Mucosa of rectum (tissue), 2 donors: ENCODE measurements around the gene NKIRAS1.
"Not testable (repeated sequence)": the region's sequence is repeated elsewhere in the genome, so short reads cannot be mapped to it uniquely, and the experiment has no call there.

Source experiments
- H3K27ac ChIP-seq, 2 donors: one replicate each; pipeline ENCODE4 v1.7.0; 2013; ENCODE audit warnings: inconsistent platforms in 2 of 2, low read depth in 2 of 2, low read length in 2 of 2
- H3K27me3 ChIP-seq, 2 donors: one replicate each; pipeline ENCODE4 v1.7.0; 2013; ENCODE audit warnings: low read length in 2 of 2; ENCODE audit not compliant: control insufficient read depth in 2 of 2, insufficient read depth in 2 of 2
- H3K36me3 ChIP-seq, 2 donors: one replicate each; pipeline ENCODE4 v1.7.0; 2013; ENCODE audit warnings: low read length in 2 of 2; ENCODE audit not compliant: control insufficient read depth in 2 of 2, insufficient read depth in 2 of 2
- H3K4me1 ChIP-seq, 2 donors: one replicate each; pipeline ENCODE4 v1.7.0; 2013; ENCODE audit warnings: low read length in 2 of 2, mild to moderate bottlenecking in 1 of 2; ENCODE audit not compliant: control insufficient read depth in 2 of 2, insufficient read depth in 2 of 2
- H3K4me3 ChIP-seq, 2 donors: one replicate each; pipeline ENCODE4 v1.7.0; 2013; ENCODE audit warnings: low read length in 2 of 2
- H3K9ac ChIP-seq, 2 donors: one replicate each; pipeline ENCODE4 v1.7.0; 2013; ENCODE audit warnings: low read length in 2 of 2, low read depth in 1 of 2, mild to moderate bottlenecking in 1 of 2
- H3K9me3 ChIP-seq, 2 donors: one replicate each; pipeline ENCODE4 v1.7.0; 2013; ENCODE audit warnings: low read length in 2 of 2; ENCODE audit not compliant: control insufficient read depth in 2 of 2
- donor health status: healthy.
- donor health status: Normal muscosa, but diverticular disease.

Gene NKIRAS1

GRCh38 chr3:23875113-23875725, 41.6 kb downstream of the NKIRAS1 start:
- Histone ChIP-seq H3K9me3 (no peaks in the 10 kb centered on the region), H3K9ac (no peak overlapping the region), H3K4me3 (no peak overlapping the region), H3K27me3 (no peaks in the 10 kb centered on the region), H3K36me3 (peaks cover 0 to 3% of the 10 kb centered on the region in 2 donors), H3K4me1 (no peaks in the 10 kb centered on the region), H3K27ac (no peak overlapping the region)

- no peaks in the 10 kb centered on the region for H3K27me3 ChIP-seq
- H3K9me3 ChIP-seq: no peaks in the 10 kb centered on the region
- no peak overlapping the region for H3K9ac ChIP-seq
- peaks cover 0 to 3% of the 10 kb centered on the region in 2 donors for H3K36me3 ChIP-seq
- no peak overlapping the region for H3K4me3 ChIP-seq
- no peaks in the 10 kb centered on the region for H3K4me1 ChIP-seq
- H3K27ac ChIP-seq: no peak overlapping the region
These were observed 42.3 kb downstream of the NKIRAS1 start for GRCh38 chr3:23874359-23875112.

GRCh38 chr3:23873941-23874340, 42.8 kb downstream of the NKIRAS1 start:
- H3K9ac ChIP-seq: no peak overlapping the region
- no peaks in the 10 kb centered on the region for H3K4me1 ChIP-seq
- H3K27ac ChIP-seq: no peak overlapping the region

GRCh38 chr3:23872330-23872729, 44.5 kb downstream of the NKIRAS1 start:
- H3K9me3 ChIP-seq: no peaks in the 10 kb centered on the region
- H3K4me1 ChIP-seq: no peaks in the 10 kb centered on the region
- H3K27me3 ChIP-seq: no peaks in the 10 kb centered on the region
- H3K4me3 ChIP-seq: no peak overlapping the region
- no peak overlapping the region for H3K9ac ChIP-seq
- no peak overlapping the region for H3K27ac ChIP-seq
- no peaks in the 10 kb centered on the region for H3K36me3 ChIP-seq

More at GRCh38 chr3:23873941-23874340, 42.8 kb downstream of the NKIRAS1 start:
- Histone ChIP-seq H3K9me3 (no peaks in the 10 kb centered on the region), H3K4me3 (no peak overlapping the region), H3K27me3 (no peaks in the 10 kb centered on the region), H3K36me3 (peaks cover 0 to 3% of the 10 kb centered on the region in 2 donors)

- H3K4me3 ChIP-seq, H3K27ac ChIP-seq, H3K36me3 ChIP-seq, H3K9ac ChIP-seq, H3K9me3 ChIP-seq, H3K27me3 ChIP-seq, H3K4me1 ChIP-seq: not testable (repeated sequence)
These were observed 45.4 kb downstream of the NKIRAS1 start for GRCh38 chr3:23871361-23871760.

GRCh38 chr3:23870663-23871043, 46.1 kb downstream of the NKIRAS1 start:
- not testable (repeated sequence) for H3K27ac ChIP-seq, H3K9ac ChIP-seq, H3K4me1 ChIP-seq, H3K4me3 ChIP-seq, H3K36me3 ChIP-seq, H3K27me3 ChIP-seq, H3K9me3 ChIP-seq

- Histone ChIP-seq H3K27me3 (no peaks in the 10 kb centered on the region), H3K9ac (no peak overlapping the region), H3K4me3 (no peak overlapping the region), H3K4me1 (peaks cover 10% of the 10 kb centered on the region in 2 donors), H3K36me3 (peaks cover 0 to 2% of the 10 kb centered on the region in 2 donors), H3K27ac (no peak overlapping the region), H3K9me3 (no peaks in the 10 kb centered on the region)
These were observed 46.7 kb downstream of the NKIRAS1 start for GRCh38 chr3:23869977-23870662.

- Histone ChIP-seq H3K27me3 (no peaks in the 10 kb centered on the region), H3K4me1 (peaks cover 10% of the 10 kb centered on the region in 2 donors), H3K27ac (no peak overlapping the region), H3K9ac (no peak overlapping the region), H3K9me3 (no peaks in the 10 kb centered on the region), H3K4me3 (no peak overlapping the region), H3K36me3 (peaks cover 0 to 2% of the 10 kb centered on the region in 2 donors)
These were observed 49.0 kb downstream of the NKIRAS1 start for GRCh38 chr3:23867838-23868237.

- Histone ChIP-seq H3K4me3 (no peak overlapping the region), H3K9ac (no peak overlapping the region), H3K27me3 (no peaks in the 10 kb centered on the region), H3K27ac (no peak overlapping the region), H3K9me3 (no peaks in the 10 kb centered on the region), H3K36me3 (peaks cover 0 to 2% of the 10 kb centered on the region in 2 donors), H3K4me1 (peaks cover 10% of the 10 kb centered on the region in 2 donors)
These were observed 49.4 kb downstream of the NKIRAS1 start for GRCh38 chr3:23867400-23867799.
